Measurements from ENCODE around the gene INPP4B.

DNA sequence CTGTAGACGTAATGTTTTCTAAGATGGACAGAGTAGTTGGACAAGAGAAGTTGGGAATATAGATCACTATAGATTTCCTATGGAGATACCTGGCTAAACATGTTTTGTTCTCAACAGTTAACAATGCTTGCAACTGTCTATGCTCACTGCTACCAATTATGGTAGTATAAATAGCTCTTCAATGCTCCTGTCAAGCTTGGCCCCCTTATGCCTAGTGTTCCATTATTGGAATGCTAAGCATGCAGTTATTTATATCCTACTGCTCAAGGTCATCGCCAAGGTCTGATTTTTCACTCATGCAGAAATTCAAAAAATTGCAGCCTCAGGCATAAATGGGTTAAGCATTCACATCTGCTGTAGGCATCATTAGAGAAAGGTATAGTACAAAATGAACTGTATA, 690.8 kb downstream of the INPP4B start:
- TF ChIP-seq CTCF (IDR thresholded peaks at IDR 0.05; ENCODE audit: low read depth, low read length) (no peak), EZH2phosphoT487 (IDR thresholded peaks at IDR 0.05; ENCODE audit: low read depth) (no peak)
